Astrocyte of the cerebellum (primary cell): ENCODE data around the gene CYB561D1.
"Not testable (repeated sequence)": the region's sequence is repeated elsewhere in the genome, so short reads cannot be mapped to it uniquely, and the experiment has no call there.

Source experiments
- DNase-seq: peaks from one replicate; pipeline ENCODE4 v3.0.0-alpha.2; 2011; ENCODE audit warnings: low read depth
- H3K4me3 ChIP-seq: 2 replicates; pipeline ENCODE4 v1.5.1; 2011; ENCODE audit warnings: mild to moderate bottlenecking, low read depth, low read length, moderate library complexity
- CTCF ChIP-seq: IDR thresholded peaks from 2 replicates; pipeline ENCODE4 v1.5.1; 2012; ENCODE audit warnings: low read length, low read depth, moderate library complexity, mild to moderate bottlenecking; ENCODE audit errors: missing control alignments
- in situ Hi-C: cut with HindIII; loops from 2 replicates; pipeline ENCODE4 v1.10.0; 2017; ENCODE audit warnings: low sequenced_read_pairs

Gene CYB561D1

GRCh38 chr1:109466452-109467300 lies 27.2 kb upstream of the CYB561D1 start, which contains the start of gene SYPL2:
Gene SYPL2 (plus strand): TSS chr1:109466546. CDS start chr1:109466844, 298 bp downstream.
- DNase-seq: no peak
- in situ Hi-C loops: no loop called here
- TF ChIP-seq CTCF: no peak
- H3K4me3 ChIP-seq: peak within 1 kb of the TSS; percentile 38

GRCh38 chr1:109467301-109467777 lies 26.6 kb upstream of the CYB561D1 start:
- in situ Hi-C loops: no loop called here
- DNase-seq: no peak
- no peak overlapping the region for H3K4me3 ChIP-seq
- no peak for TF ChIP-seq CTCF

GRCh38 chr1:109468061-109468460 lies 25.8 kb upstream of the CYB561D1 start:
- TF ChIP-seq CTCF: no peak
- no peak overlapping the region for H3K4me3 ChIP-seq
- no peak for DNase-seq
- in situ Hi-C loops: no loop called here

GRCh38 chr1:109468903-109469302 lies 25.0 kb upstream of the CYB561D1 start:
- in situ Hi-C loops: no loop called here
- no peak overlapping the region for H3K4me3 ChIP-seq
- no peak for TF ChIP-seq CTCF
- DNase-seq: no peak

GRCh38 chr1:109470245-109470644 lies 23.6 kb upstream of the CYB561D1 start:
- DNase-seq: no peak
- in situ Hi-C loops: no loop called here
- no peak for TF ChIP-seq CTCF
- H3K4me3 ChIP-seq: no peak overlapping the region

GRCh38 chr1:109472779-109473178 lies 21.1 kb upstream of the CYB561D1 start:
- in situ Hi-C loops: no loop called here
- no peak for DNase-seq
- no peak for TF ChIP-seq CTCF
- H3K4me3 ChIP-seq: no peak overlapping the region

- H3K4me3 ChIP-seq, in situ Hi-C loops, DNase-seq: not testable (repeated sequence)
Measured at GRCh38 chr1:109473284-109474057, 20.4 kb upstream of the CYB561D1 start.
